Measurements from ENCODE around the gene R3HDML. TPM values are rescaled to one million over a fixed set of nuclear protein-coding genes. Genes with fewer than 3 reads are reported as not detected.

R3HDML gene
- total RNA-seq, 1 donor from 2014 or later: not detected

- H3K4me1 ChIP-seq: peaks cover 23% of the 10 kb centered on the region
- no peaks in the 10 kb centered on the region for H3K27me3 ChIP-seq
- TF ChIP-seq CTCF (IDR thresholded peaks at IDR 0.05) (peak; percentile 85 to 97 (median 96)), POLR2A (IDR thresholded peaks at IDR 0.05) (no peak), POLR2AphosphoS5 (IDR thresholded peaks at IDR 0.05; ENCODE audit: insufficient read depth in 1 of 2, low read depth in 1 of 2) (peak; percentile 86 to 94)
- H3K9me3 ChIP-seq: no peaks in the 10 kb centered on the region
- peak within 1 kb of the TSS; percentile 78 for H3K27ac ChIP-seq
- peak in 1 of 2 donors; percentile 96 for DNase-seq (ENCODE audit: extremely low spot score in 2 of 2)
- intact Hi-C loops (cut with DNase I): no loop called here
- H3K36me3 ChIP-seq: peaks cover 0 to 9% of the 10 kb centered on the region in 2 donors
- H3K4me3 ChIP-seq: peak within 1 kb of the TSS; percentile 95 to 99
Observed at GRCh38 chr20:44310664-44311639, 25.9 kb upstream of the R3HDML start, which contains the start of gene FITM2. TSS of gene FITM2 (minus strand) at chr20:44311202. CDS start at chr20:44311148, 54 bp downstream.

- no peak for TF ChIP-seq CTCF (IDR thresholded peaks at IDR 0.05)
- TF ChIP-seq POLR2AphosphoS5 (IDR thresholded peaks at IDR 0.05; ENCODE audit: insufficient read depth in 1 of 2, low read depth in 1 of 2): no peak
- no peak for TF ChIP-seq POLR2A (IDR thresholded peaks at IDR 0.05)
- Histone ChIP-seq H3K4me1 (peaks cover 10% of the 10 kb centered on the region), H3K4me3 (no peak overlapping the region), H3K36me3 (no peaks in the 10 kb centered on the region), H3K9me3 (no peaks in the 10 kb centered on the region), H3K27me3 (no peaks in the 10 kb centered on the region), H3K27ac (no peak overlapping the region)
- DNase-seq (ENCODE audit: extremely low spot score in 2 of 2): no peak
- intact Hi-C loops (cut with DNase I): loop anchor here (5.0 kb wide), 1 partner anchor 98 kb away; no protein-coding TSS in a partner anchor
Observed at GRCh38 chr20:44314870-44315269, 22.0 kb upstream of the R3HDML start.

GRCh38 chr20:44319839-44320422 is 16.9 kb upstream of the R3HDML start:
- no peak overlapping the region for H3K4me3 ChIP-seq
- intact Hi-C loops (cut with DNase I): loop anchor here (5.0 kb wide), 1 partner anchor 103 kb away; no protein-coding TSS in a partner anchor
- no peak for TF ChIP-seq CTCF (IDR thresholded peaks at IDR 0.05)
- TF ChIP-seq POLR2AphosphoS5 (IDR thresholded peaks at IDR 0.05; ENCODE audit: insufficient read depth in 1 of 2, low read depth in 1 of 2): no peak
- TF ChIP-seq POLR2A (IDR thresholded peaks at IDR 0.05): no peak
- no peaks in the 10 kb centered on the region for H3K27me3 ChIP-seq
- no peak overlapping the region for H3K27ac ChIP-seq
- H3K9me3 ChIP-seq: no peaks in the 10 kb centered on the region
- H3K36me3 ChIP-seq: no peaks in the 10 kb centered on the region
- no peaks in the 10 kb centered on the region for H3K4me1 ChIP-seq
- no peak for DNase-seq (ENCODE audit: extremely low spot score in 2 of 2)

GRCh38 chr20:44324343-44324742 is 12.5 kb upstream of the R3HDML start:
- Histone ChIP-seq H3K4me1 (peaks cover 7% of the 10 kb centered on the region), H3K36me3 (no peaks in the 10 kb centered on the region), H3K4me3 (no peak overlapping the region), H3K27ac (no peak overlapping the region), H3K27me3 (no peaks in the 10 kb centered on the region), H3K9me3 (no peaks in the 10 kb centered on the region)
- TF ChIP-seq POLR2A (IDR thresholded peaks at IDR 0.05) (no peak), CTCF (IDR thresholded peaks at IDR 0.05) (no peak), POLR2AphosphoS5 (IDR thresholded peaks at IDR 0.05; ENCODE audit: insufficient read depth in 1 of 2, low read depth in 1 of 2) (no peak)
- no peak for DNase-seq (ENCODE audit: extremely low spot score in 2 of 2)
- intact Hi-C loops (cut with DNase I): no loop called here

Measured in vagina (tissue), 2 donors.